Esophagus muscularis mucosa (tissue), 3 donors: Measurements from ENCODE around the gene MTERF4.

Experiments
- POLR2A ChIP-seq: fragments of 450-650 bp; IDR thresholded peaks from one replicate; pipeline ENCODE4 v1.6.1; 2017; ENCODE audit warnings: antibody characterized with exemption, moderate library complexity, mild to moderate bottlenecking, low read depth
- POLR2AphosphoS5 ChIP-seq, 2 donors: sonication (generic); formaldehyde crosslinking; IDR thresholded peaks; one replicate each; pipeline ENCODE4 v1.6.1; 2017; ENCODE audit warnings: antibody characterized with exemption in 2 of 2
- TF ChIP-seq, protein P1 (sequence below), 3 experiments: fragments of 200-600 bp in 2 of 3; fragments of 450-650 bp in 1 of 3; sonication (generic) in 2 of 3; IDR thresholded peaks; one replicate each; pipeline ENCODE4 v1.5.1; 2017 to 2019; ENCODE audit warnings: antibody characterized with exemption in 3 of 3, mild to moderate bottlenecking in 2 of 3, moderate library complexity in 1 of 3

DNA sequence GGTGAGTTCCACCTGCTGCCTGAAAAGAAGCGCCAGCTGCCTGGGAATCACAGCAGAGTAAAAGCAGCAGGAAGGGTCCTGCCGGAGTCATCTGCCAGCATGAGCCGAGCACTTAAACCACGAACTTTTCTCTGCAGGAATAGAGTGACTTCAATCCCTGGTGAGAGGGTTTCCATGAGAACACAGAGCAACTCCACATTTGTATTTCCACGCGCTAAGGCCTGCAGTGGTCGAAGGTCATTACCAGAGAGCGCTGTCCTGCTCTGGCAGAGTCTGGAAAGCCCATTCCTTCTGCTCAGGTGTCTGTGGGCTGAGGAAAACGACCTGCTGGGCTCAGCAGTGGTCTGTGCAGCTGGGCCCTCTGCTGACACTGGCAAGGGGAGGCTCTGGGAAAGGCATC is 40.5 kb upstream of the MTERF4 start:
- TF ChIP-seq POLR2AphosphoS5 (IDR thresholded peaks at IDR 0.05) = no peak
- TF ChIP-seq, protein P1, sequence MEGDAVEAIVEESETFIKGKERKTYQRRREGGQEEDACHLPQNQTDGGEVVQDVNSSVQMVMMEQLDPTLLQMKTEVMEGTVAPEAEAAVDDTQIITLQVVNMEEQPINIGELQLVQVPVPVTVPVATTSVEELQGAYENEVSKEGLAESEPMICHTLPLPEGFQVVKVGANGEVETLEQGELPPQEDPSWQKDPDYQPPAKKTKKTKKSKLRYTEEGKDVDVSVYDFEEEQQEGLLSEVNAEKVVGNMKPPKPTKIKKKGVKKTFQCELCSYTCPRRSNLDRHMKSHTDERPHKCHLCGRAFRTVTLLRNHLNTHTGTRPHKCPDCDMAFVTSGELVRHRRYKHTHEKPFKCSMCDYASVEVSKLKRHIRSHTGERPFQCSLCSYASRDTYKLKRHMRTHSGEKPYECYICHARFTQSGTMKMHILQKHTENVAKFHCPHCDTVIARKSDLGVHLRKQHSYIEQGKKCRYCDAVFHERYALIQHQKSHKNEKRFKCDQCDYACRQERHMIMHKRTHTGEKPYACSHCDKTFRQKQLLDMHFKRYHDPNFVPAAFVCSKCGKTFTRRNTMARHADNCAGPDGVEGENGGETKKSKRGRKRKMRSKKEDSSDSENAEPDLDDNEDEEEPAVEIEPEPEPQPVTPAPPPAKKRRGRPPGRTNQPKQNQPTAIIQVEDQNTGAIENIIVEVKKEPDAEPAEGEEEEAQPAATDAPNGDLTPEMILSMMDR (IDR thresholded peaks at IDR 0.05) = no peak
- TF ChIP-seq POLR2A = no peak
